Calu3 (cell line): ENCODE results near the gene IL18. TPM values are rescaled to one million over a fixed set of nuclear protein-coding genes. Genes with fewer than 3 reads are reported as not detected.

ENCODE experiments used
- BruUV-seq: library from RNA; stranded (reverse); fragments of 400-500 nt; replicated peaks from 2 replicates; lab custom pipeline; 2021; lab: Mats Ljungman, UMichigan
- CTCF ChIA-PET: fragments of 300-600 bp; sonication (Branson Sonifier 250); formaldehyde crosslinking; loops from one replicate; lab custom pipeline; 2022; ENCODE audit warnings: antibody characterized with exemption; lab: Charles Lee
- DNase-seq: peaks from one replicate; pipeline ENCODE4 v3.0.0; 2022
- H3K27ac Mint-ChIP-seq: one replicate; pipeline ENCODE4 v1.8.0; 2022; ENCODE audit warnings: mixed read lengths; ENCODE audit not compliant: unreplicated experiment
- H3K27me3 Mint-ChIP-seq: one replicate; pipeline ENCODE4 v1.8.0; 2022; ENCODE audit warnings: mixed read lengths; ENCODE audit not compliant: unreplicated experiment
- H3K36me3 Mint-ChIP-seq: one replicate; pipeline ENCODE4 v1.8.0; 2022; ENCODE audit warnings: mild to moderate bottlenecking, moderate library complexity, mixed read lengths; ENCODE audit not compliant: insufficient read depth, unreplicated experiment
- H3K4me1 Mint-ChIP-seq: one replicate; pipeline ENCODE4 v1.8.0; 2022; ENCODE audit warnings: mild to moderate bottlenecking, low read depth, mixed read lengths; ENCODE audit not compliant: unreplicated experiment
- H3K4me3 Mint-ChIP-seq: one replicate; pipeline ENCODE4 v1.8.0; 2022; ENCODE audit warnings: mild to moderate bottlenecking, low read depth, moderate library complexity, mixed read lengths; ENCODE audit not compliant: unreplicated experiment
- H3K9me3 Mint-ChIP-seq: one replicate; pipeline ENCODE4 v1.8.0; 2022; ENCODE audit warnings: low read depth, mixed read lengths; ENCODE audit not compliant: unreplicated experiment
- intact Hi-C: fragments of 100-400 bp; cut with micrococcal nuclease; formaldehyde crosslinking; loops from one replicate; pipeline ENCODE4 v1.10.0; 2022; ENCODE audit not compliant: unreplicated experiment
- total RNA-seq: library from RNA; stranded (reverse); gene quantifications from 2 replicates; pipeline ENCODE4 v1.2.3, GENCODE V29; 2022
- TF ChIP-seq, protein P1 (sequence below): fragments of 200-600 bp; IDR thresholded peaks from one replicate; pipeline ENCODE4 v1.8.0; 2022; ENCODE audit warnings: antibody characterized with exemption; ENCODE audit not compliant: unreplicated experiment

IL18 gene
- total RNA-seq, 1 experiment from 2014 or later = 121 TPM

DNA sequence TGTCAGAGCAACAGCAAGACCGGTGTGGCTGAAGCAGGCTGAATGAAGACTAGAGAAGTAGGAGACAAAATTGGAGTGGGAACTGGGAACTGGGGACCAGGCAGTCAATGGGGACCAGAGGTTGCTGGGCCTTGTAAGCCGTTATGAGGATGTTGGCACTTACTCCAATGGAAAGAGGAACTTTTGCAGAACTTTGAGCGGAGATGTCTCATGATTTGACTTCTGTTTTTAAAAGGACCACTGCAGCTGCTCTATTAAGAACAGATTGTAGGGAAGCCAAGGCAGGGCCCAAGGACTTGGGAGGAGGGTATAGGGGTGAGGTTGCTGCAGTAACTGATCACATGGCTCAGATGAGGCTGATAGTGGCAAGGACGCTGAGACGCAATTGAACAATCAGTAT is 34.2 kb downstream of the IL18 start:
- no peak for DNase-seq
- Mint-ChIP-seq H3K4me1 (peaks cover 29% of the 10 kb centered on the region), H3K36me3 (no peaks in the 10 kb centered on the region), H3K27me3 (no peaks in the 10 kb centered on the region), H3K4me3 (no peak overlapping the region), H3K27ac (peak overlapping the region; percentile 27), H3K9me3 (no peaks in the 10 kb centered on the region)
- no TSS peak for BruUV-seq
- CTCF ChIA-PET = no interaction called here
- intact Hi-C loops = no loop called here
- TF ChIP-seq, protein P1, sequence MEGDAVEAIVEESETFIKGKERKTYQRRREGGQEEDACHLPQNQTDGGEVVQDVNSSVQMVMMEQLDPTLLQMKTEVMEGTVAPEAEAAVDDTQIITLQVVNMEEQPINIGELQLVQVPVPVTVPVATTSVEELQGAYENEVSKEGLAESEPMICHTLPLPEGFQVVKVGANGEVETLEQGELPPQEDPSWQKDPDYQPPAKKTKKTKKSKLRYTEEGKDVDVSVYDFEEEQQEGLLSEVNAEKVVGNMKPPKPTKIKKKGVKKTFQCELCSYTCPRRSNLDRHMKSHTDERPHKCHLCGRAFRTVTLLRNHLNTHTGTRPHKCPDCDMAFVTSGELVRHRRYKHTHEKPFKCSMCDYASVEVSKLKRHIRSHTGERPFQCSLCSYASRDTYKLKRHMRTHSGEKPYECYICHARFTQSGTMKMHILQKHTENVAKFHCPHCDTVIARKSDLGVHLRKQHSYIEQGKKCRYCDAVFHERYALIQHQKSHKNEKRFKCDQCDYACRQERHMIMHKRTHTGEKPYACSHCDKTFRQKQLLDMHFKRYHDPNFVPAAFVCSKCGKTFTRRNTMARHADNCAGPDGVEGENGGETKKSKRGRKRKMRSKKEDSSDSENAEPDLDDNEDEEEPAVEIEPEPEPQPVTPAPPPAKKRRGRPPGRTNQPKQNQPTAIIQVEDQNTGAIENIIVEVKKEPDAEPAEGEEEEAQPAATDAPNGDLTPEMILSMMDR = no peak

DNA sequence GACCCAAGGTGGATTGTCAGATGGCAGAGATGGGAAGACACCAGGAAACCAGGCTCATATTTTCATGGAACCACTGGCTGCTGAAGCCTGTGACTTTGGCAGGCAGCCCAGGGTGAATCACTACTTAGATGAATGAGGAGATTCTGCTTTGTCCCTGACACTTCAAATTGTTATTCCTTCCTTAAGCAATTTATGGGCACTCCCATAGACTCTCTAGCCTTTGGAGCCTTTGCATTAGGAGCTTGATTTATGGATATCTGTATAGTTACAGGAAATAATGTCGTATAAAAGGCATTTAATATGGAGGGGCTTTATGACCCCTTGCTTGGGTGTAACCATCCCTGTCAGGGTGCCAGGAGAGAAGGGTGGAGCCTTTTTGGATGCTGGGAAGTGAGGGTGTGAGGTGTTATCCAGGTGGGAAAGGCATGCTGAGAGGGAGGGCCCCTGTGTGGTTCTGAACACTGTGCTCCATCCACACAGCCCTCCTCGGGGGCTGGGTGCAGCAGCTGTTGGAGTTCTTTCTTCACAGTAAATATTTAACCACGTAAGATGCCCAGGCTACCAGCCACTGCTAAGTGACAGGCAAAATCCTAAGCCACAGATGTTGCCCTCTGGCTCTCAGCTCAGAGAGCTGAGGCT is 35.3 kb downstream of the IL18 start:
- BruUV-seq = no TSS peak
- peak; percentile 36 for DNase-seq
- TF ChIP-seq, protein P1 = no peak
- Mint-ChIP-seq H3K9me3 (no peaks in the 10 kb centered on the region), H3K36me3 (no peaks in the 10 kb centered on the region), H3K4me3 (no peak overlapping the region), H3K4me1 (peaks cover 29% of the 10 kb centered on the region), H3K27ac (no peak overlapping the region), H3K27me3 (no peaks in the 10 kb centered on the region)
- intact Hi-C loops = no loop called here
- CTCF ChIA-PET = no interaction called here

DNA sequence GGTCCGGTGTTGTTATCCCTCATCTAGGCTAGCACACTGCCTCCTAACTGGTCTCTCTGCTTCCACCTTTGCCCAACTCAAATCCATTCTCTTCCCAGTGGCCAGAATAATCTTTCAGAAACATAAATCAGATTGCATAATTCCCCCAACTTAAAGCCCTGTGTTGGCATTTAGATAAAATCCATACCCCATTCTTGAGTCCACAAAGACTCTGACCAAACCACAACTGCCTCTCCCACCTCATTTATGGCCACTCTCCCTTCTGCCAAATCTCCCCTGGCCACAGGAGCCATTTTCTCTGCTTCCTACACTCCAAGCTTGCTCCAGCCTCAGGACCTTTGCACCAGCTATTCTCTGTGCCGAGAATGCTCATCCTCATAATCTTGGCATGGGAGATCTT is 36.8 kb downstream of the IL18 start:
- DNase-seq = no peak
- TF ChIP-seq, protein P1 = no peak
- peaks cover 27% of the 10 kb centered on the region for H3K4me1 Mint-ChIP-seq
- no TSS peak for BruUV-seq
- intact Hi-C loops = no loop called here
- no peaks in the 10 kb centered on the region for H3K36me3 Mint-ChIP-seq
- no peaks in the 10 kb centered on the region for H3K27me3 Mint-ChIP-seq
- no peaks in the 10 kb centered on the region for H3K9me3 Mint-ChIP-seq
- H3K4me3 Mint-ChIP-seq = no peak overlapping the region
- CTCF ChIA-PET = no interaction called here
- no peak overlapping the region for H3K27ac Mint-ChIP-seq

DNA sequence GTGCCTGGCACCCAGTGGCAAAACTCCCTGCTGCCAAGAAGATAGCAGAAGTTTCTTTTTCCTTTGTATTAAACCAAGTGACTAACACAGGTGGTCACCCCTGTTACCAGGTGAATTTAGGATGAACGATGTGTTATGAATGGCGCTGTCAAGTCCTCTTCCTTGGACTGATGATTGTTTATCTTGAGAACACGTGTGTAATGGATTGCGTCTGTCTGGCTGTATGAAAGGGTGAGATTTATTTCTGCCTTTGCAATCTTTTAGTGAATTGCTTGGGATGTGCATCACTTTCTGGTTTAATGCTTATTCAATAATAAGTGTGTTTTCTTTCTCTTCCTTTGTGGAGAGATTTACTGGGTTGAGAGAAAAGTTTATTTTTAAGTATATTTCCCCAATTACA is 40.8 kb downstream of the IL18 start:
- no TSS peak for BruUV-seq
- H3K27ac Mint-ChIP-seq = no peak overlapping the region
- intact Hi-C loops = loop anchor here (5.0 kb wide), 1 partner anchor 39 kb away; the partner anchor contains the start of gene IL18
- CTCF ChIA-PET = no interaction called here
- no peak for DNase-seq
- peaks cover 6% of the 10 kb centered on the region for H3K36me3 Mint-ChIP-seq
- H3K4me3 Mint-ChIP-seq = no peak overlapping the region
- TF ChIP-seq, protein P1 = no peak
- H3K4me1 Mint-ChIP-seq = peaks cover 13% of the 10 kb centered on the region
- H3K27me3 Mint-ChIP-seq = no peaks in the 10 kb centered on the region
- no peaks in the 10 kb centered on the region for H3K9me3 Mint-ChIP-seq
